Lower leg skin (tissue), 3 donors: ENCODE data around the gene C5AR2.

ENCODE experiments used
- CTCF ChIP-seq, 3 donors: fragments of 450-650 bp; IDR thresholded peaks; one replicate each; pipeline ENCODE4 v1.5.1; 2016; ENCODE audit warnings: antibody characterized with exemption in 3 of 3, mild to moderate bottlenecking in 3 of 3, moderate library complexity in 2 of 3
- POLR2A ChIP-seq, 2 donors: fragments of 450-650 bp; IDR thresholded peaks; one replicate each; pipeline ENCODE4 v1.6.1; 2016 to 2017; ENCODE audit warnings: antibody characterized with exemption in 2 of 2, mild to moderate bottlenecking in 1 of 2, moderate library complexity in 1 of 2

- no peak for TF ChIP-seq CTCF (IDR thresholded peaks at IDR 0.05)
- no peak for TF ChIP-seq POLR2A (IDR thresholded peaks at IDR 0.05)
These were observed 45.8 kb downstream of the C5AR2 start for GRCh38 chr19:47377801-47378200.
